ENCODE results near the gene ZNF548. TPM values are rescaled to one million over a fixed set of nuclear protein-coding genes. Genes with fewer than 3 reads are reported as not detected.

ZNF548 gene
- total RNA-seq, 4 donors from 2014 or later, result 18.8 to 30.9 (median 25.7) TPM

GRCh38 chr19:57355916-57356315, 33.7 kb upstream of the ZNF548 start:
- DNase-seq (ENCODE audit: low spot score in 2 of 2), result no peak
- TF ChIP-seq EP300 (IDR thresholded peaks at IDR 0.05) (no peak), POLR2A (IDR thresholded peaks at IDR 0.05) (no peak)
- H3K9me3 ChIP-seq, result peaks cover 10% of the 10 kb centered on the region
- WGBS, result 94% methylated on average over 4 of the region's 4 CpGs
- H3K4me1 ChIP-seq, result peaks cover 22% of the 10 kb centered on the region
- H3K4me3 ChIP-seq, result no peak overlapping the region
- H3K27ac ChIP-seq, result no peak overlapping the region
- no peaks in the 10 kb centered on the region for H3K27me3 ChIP-seq
- H3K36me3 ChIP-seq, result peaks cover 57% of the 10 kb centered on the region

DNA sequence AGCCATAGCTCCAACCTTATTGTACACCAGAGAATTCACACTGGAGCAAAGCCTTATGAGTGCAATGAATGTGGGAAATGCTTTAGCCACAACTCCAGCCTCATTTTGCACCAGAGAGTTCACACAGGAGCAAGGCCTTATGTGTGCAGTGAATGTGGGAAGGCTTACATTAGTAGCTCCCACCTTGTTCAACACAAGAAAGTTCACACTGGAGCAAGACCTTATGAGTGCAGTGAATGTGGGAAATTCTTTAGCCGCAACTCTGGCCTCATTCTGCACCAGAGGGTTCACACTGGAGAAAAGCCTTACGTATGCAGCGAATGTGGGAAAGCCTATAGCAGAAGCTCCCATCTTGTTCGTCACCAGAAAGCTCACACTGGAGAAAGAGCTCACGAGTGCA, 32.2 kb upstream of the ZNF548 start:
- peaks cover 57% of the 10 kb centered on the region for H3K36me3 ChIP-seq
- no peak for DNase-seq (ENCODE audit: low spot score in 2 of 2)
- no peaks in the 10 kb centered on the region for H3K27me3 ChIP-seq
- TF ChIP-seq CTCF (IDR thresholded peaks at IDR 0.05) (no peak), EP300 (IDR thresholded peaks at IDR 0.05) (no peak), POLR2A (IDR thresholded peaks at IDR 0.05) (no peak), POLR2AphosphoS5 (IDR thresholded peaks at IDR 0.05) (no peak)
- H3K9me3 ChIP-seq, result peaks cover 10% of the 10 kb centered on the region
- peaks cover 12% of the 10 kb centered on the region for H3K4me1 ChIP-seq
- no peak overlapping the region for H3K4me3 ChIP-seq
- 97% methylated on average over 5 of the region's 5 CpGs for WGBS
- no peak overlapping the region for H3K27ac ChIP-seq

DNA sequence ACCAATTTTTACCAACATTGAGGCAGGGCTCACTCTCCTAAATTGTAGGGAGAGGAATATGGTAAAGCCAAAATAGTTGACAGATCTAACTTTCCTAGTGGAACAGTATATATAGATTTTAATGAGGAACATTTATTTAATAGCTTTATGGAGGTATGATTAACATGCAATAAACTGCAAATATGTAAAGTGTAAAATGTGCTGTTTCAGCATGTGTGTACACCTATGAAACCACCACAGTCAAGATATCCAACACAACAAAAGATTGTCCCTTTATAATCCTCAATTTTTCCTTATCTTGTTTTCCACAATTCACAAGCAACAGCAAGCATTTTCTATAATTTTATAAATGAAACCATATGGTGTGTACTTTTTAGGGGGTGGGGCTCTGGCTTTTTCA, 30.4 kb upstream of the ZNF548 start:
- peaks cover 44% of the 10 kb centered on the region for H3K36me3 ChIP-seq
- H3K27me3 ChIP-seq, result no peaks in the 10 kb centered on the region
- no peak for DNase-seq (ENCODE audit: low spot score in 2 of 2)
- H3K9me3 ChIP-seq, result peaks cover 10% of the 10 kb centered on the region
- H3K27ac ChIP-seq, result no peak overlapping the region
- no peak overlapping the region for H3K4me3 ChIP-seq
- peaks cover 14% of the 10 kb centered on the region for H3K4me1 ChIP-seq
- TF ChIP-seq POLR2AphosphoS5 (IDR thresholded peaks at IDR 0.05) (no peak), EP300 (IDR thresholded peaks at IDR 0.05) (no peak), POLR2A (IDR thresholded peaks at IDR 0.05) (no peak), CTCF (IDR thresholded peaks at IDR 0.05) (no peak)

GRCh38 chr19:57362419-57362818, 27.2 kb upstream of the ZNF548 start:
- H3K9me3 ChIP-seq, result no peaks in the 10 kb centered on the region
- no peak for DNase-seq (ENCODE audit: low spot score in 2 of 2)
- H3K4me3 ChIP-seq, result peak overlapping the region; percentile 67
- no peak for TF ChIP-seq CTCF (IDR thresholded peaks at IDR 0.05)
- TF ChIP-seq POLR2A (IDR thresholded peaks at IDR 0.05), result no peak
- no peak for TF ChIP-seq POLR2AphosphoS5 (IDR thresholded peaks at IDR 0.05)
- no peak for TF ChIP-seq EP300 (IDR thresholded peaks at IDR 0.05)
- WGBS, result 73% methylated on average over 2 of the region's 2 CpGs
- peaks cover 13% of the 10 kb centered on the region for H3K36me3 ChIP-seq
- H3K4me1 ChIP-seq, result peaks cover 18% of the 10 kb centered on the region
- no peaks in the 10 kb centered on the region for H3K27me3 ChIP-seq
- H3K27ac ChIP-seq, result peak overlapping the region; percentile 87

- no peaks in the 10 kb centered on the region for H3K9me3 ChIP-seq
- DNase-seq (ENCODE audit: low spot score in 2 of 2), result peak; percentile 99
These were observed 26.5 kb upstream of the ZNF548 start, which contains the start of the genes TRAPPC2B and ZNF547 for GRCh38 chr19:57362997-57363687. Gene TRAPPC2B (plus strand): TSS chr19:57363551. CDS start chr19:57364834, 1,283 bp downstream. Gene ZNF547 (plus strand): TSS chr19:57363551. CDS start chr19:57368556, 5,005 bp downstream.

More at GRCh38 chr19:57362997-57363687, 26.5 kb upstream of the ZNF548 start, which contains the start of the genes TRAPPC2B and ZNF547:
- 1% methylated on average over 42 of the region's 47 CpGs for WGBS
- peaks cover 6% of the 10 kb centered on the region for H3K36me3 ChIP-seq
- no peaks in the 10 kb centered on the region for H3K27me3 ChIP-seq
- TF ChIP-seq POLR2A (IDR thresholded peaks at IDR 0.05), result peak in 1 of 2 donors; percentile 66
- peak; percentile 11 to 97 (median 76) for TF ChIP-seq POLR2AphosphoS5 (IDR thresholded peaks at IDR 0.05)
- TF ChIP-seq EP300 (IDR thresholded peaks at IDR 0.05), result peak; percentile 71
- TF ChIP-seq CTCF (IDR thresholded peaks at IDR 0.05), result no peak
- peaks cover 18% of the 10 kb centered on the region for H3K4me1 ChIP-seq
- peak within 1 kb of the TSS; percentile 67 for H3K4me3 ChIP-seq
- H3K27ac ChIP-seq, result peak within 1 kb of the TSS; percentile 87

Measured in suprapubic skin (tissue), 4 donors.